Stimulated activated CD4-positive, alpha-beta T cell treated with anti-CD3 and anti-CD28 coated beads, Interleukin-1b, Interleukin-23, amount 100 ng/mL, for 48 hours (primary cell): ENCODE data around the gene CMTR1.

ENCODE experiments used
- DNase-seq: peaks from one replicate; pipeline ENCODE4 v3.0.0-alpha.2; 2020

Gene CMTR1

GRCh38 chr6:37514321-37514771 is 81.3 kb downstream of the CMTR1 start:
- peak; percentile 69 for DNase-seq

- DNase-seq: no peak
Observed at GRCh38 chr6:37514837-37515236, 81.8 kb downstream of the CMTR1 start.

- no peak for DNase-seq
Observed at GRCh38 chr6:37515712-37516075, 82.7 kb downstream of the CMTR1 start.

GRCh38 chr6:37516076-37516919 is 83.3 kb downstream of the CMTR1 start:
- DNase-seq: peak; percentile 91

- DNase-seq: no peak
Observed at GRCh38 chr6:37516920-37517405, 83.9 kb downstream of the CMTR1 start.

- peak; percentile 82 for DNase-seq
Observed at GRCh38 chr6:37517411-37517812, 84.4 kb downstream of the CMTR1 start.

- no peak for DNase-seq
Observed at GRCh38 chr6:37518116-37518515, 85.1 kb downstream of the CMTR1 start.

GRCh38 chr6:37519461-37519860 is 86.4 kb downstream of the CMTR1 start:
- DNase-seq: no peak

GRCh38 chr6:37520926-37521325 is 87.9 kb downstream of the CMTR1 start:
- no peak for DNase-seq

GRCh38 chr6:37521674-37522073 is 88.7 kb downstream of the CMTR1 start:
- no peak for DNase-seq

- DNase-seq: no peak
Observed at GRCh38 chr6:37522836-37523235, 89.8 kb downstream of the CMTR1 start.

GRCh38 chr6:37523412-37523811 is 90.4 kb downstream of the CMTR1 start:
- no peak for DNase-seq

- no peak for DNase-seq
Observed at GRCh38 chr6:37524025-37524969, 91.3 kb downstream of the CMTR1 start.

GRCh38 chr6:37524970-37525318 is 91.9 kb downstream of the CMTR1 start:
- DNase-seq: no peak

- DNase-seq: no peak
Observed at GRCh38 chr6:37525460-37526357, 92.7 kb downstream of the CMTR1 start.

- DNase-seq: no peak
Observed at GRCh38 chr6:37528541-37528940, 95.5 kb downstream of the CMTR1 start.

- DNase-seq: no peak
Observed at GRCh38 chr6:37530297-37530696, 97.3 kb downstream of the CMTR1 start.

GRCh38 chr6:37531026-37531425 is 98.0 kb downstream of the CMTR1 start:
- no peak for DNase-seq
